ENCODE results near the gene PRKD1.
"Not testable (repeated sequence)": the region's sequence is repeated elsewhere in the genome, so short reads cannot be mapped to it uniquely, and the experiment has no call there.

The PRKD1 gene

GRCh38 chr14:29898470-29898869 lies 29.2 kb downstream of the PRKD1 start:
- no peak for DNase-seq

DNA sequence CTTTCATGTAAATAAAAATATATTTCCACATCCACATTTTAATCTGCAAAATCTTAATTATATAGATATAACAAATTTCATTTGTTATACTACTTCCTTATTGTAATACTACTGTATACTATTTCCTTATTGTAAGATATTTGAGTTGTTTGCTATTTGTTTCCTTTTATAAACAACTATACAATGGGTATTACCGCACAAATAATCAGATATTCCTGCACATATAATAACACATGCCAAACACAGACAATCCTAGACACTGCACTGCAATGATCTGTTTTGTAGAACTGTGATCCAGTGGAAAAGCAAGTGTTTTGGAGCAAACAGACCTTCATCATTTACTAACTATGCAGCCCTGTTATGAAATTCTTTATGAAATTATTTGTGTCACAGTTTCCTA lies 30.5 kb downstream of the PRKD1 start:
- DNase-seq = no peak

GRCh38 chr14:29896354-29896821 lies 31.3 kb downstream of the PRKD1 start:
- DNase-seq = no peak

DNA sequence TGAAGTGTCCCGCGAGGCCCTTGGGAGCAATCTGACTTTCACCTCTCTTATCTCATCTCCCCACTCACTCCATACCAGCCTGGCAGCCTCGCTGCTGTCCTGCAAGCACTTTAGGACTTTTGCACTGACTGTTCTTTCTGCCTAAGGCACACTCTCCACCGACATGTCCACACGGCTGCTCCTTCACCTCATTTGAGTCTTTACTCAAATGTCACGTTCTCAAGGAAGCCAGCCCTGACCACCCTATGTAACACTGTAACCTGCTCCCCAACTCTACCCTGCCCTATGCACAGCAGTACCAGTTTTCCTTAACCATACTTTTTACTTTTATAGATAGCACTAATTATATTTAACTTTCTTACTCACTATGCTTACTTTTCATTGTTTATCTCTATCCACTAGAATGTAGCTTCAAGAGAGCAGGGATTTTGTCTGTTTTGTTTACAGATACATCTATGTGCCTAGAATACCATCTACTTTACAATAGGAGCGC lies 32.0 kb downstream of the PRKD1 start:
- DNase-seq = no peak

DNA sequence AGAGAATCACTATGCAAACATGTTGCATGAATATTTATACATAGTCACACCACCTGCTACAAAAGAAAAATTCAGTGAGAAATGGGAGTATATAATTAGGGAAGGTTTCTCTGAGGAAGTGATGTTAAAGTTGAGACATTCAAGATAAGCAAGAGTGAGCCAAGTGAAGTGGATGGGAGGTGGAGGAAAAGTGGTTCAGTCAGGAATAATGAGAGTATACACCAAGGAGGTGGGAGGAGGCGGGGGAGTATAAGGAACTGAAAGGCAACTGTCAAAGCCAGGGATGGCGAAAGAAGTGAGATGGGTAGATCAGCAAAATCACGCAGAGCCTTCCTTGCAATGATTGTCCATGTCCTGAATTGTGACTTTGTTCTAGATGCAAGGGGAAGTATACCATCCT lies 33.7 kb downstream of the PRKD1 start:
- DNase-seq = no peak

- DNase-seq = no peak
Measured at GRCh38 chr14:29892327-29892726, 35.3 kb downstream of the PRKD1 start.

- DNase-seq = no peak
Measured at GRCh38 chr14:29885988-29886387, 41.7 kb downstream of the PRKD1 start.

DNA sequence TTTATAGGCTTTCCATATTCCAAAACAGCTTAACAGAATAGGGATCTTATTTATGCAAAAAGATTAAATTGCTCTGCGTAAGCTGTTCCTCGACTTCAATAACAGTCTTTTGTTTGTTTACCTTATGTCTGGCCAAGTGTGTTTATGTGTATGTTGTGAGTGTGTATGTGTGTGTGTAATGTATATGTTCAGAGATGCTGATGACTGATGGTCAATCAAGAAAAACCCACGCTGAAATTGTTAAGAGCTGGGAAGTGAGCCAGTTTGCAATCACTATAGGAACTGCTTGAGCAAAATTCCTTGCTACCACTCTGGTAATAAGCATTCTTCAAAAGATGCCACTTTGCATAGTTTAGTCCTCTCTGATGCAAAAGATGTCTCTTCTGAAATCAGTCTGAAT lies 59.6 kb downstream of the PRKD1 start:
- DNase-seq = no peak

GRCh38 chr14:29865299-29865698 lies 62.3 kb downstream of the PRKD1 start:
- DNase-seq = no peak

GRCh38 chr14:29861996-29862395 lies 65.7 kb downstream of the PRKD1 start:
- DNase-seq = no peak

- no peak for DNase-seq
Measured at GRCh38 chr14:29858299-29858698, 69.3 kb downstream of the PRKD1 start.

GRCh38 chr14:29857551-29857950 lies 70.1 kb downstream of the PRKD1 start:
- no peak for DNase-seq

DNA sequence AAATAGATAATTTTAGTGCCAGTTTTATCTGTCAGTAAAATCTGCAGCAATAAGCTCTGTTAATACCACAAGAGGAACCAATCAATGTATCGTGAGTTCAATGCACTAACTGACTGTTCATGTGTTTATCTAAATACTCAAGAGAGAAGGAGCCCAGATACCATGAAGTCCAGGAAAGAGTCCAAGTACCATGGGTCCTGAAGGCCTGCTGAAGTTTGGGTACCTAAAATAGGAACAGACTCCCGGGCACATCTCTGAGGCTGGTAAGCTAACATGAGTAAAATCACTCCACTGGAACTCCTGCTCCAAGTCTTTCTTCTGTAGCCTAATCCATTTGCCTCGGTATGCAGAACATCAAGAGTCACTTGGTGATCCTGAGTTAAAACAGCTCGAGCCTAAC lies 71.1 kb downstream of the PRKD1 start:
- DNase-seq = no peak

- DNase-seq = not testable (repeated sequence)
Measured at GRCh38 chr14:29853691-29854090, 74.0 kb downstream of the PRKD1 start.

GRCh38 chr14:29853272-29853671 lies 74.4 kb downstream of the PRKD1 start:
- no peak for DNase-seq

DNA sequence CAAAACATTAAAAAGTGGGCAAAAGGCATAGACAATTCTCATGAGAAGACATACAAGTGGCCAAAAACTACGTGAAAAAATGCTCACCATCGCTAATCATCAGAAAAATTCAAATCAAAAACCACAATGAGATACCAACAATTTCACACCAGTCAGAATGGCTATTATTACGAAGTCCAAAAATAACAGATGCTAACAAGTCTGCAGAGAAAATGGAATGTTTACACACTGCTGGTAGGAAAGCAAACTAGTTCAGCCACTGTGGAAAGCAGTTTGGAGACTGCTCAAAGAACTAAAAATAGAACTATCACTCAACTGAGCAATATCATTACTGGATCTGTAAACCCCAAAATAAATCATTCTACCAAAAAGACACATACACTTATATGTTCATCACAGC lies 76.2 kb downstream of the PRKD1 start:
- DNase-seq = no peak

GRCh38 chr14:29847056-29847380 lies 80.6 kb downstream of the PRKD1 start:
- DNase-seq = no peak

DNA sequence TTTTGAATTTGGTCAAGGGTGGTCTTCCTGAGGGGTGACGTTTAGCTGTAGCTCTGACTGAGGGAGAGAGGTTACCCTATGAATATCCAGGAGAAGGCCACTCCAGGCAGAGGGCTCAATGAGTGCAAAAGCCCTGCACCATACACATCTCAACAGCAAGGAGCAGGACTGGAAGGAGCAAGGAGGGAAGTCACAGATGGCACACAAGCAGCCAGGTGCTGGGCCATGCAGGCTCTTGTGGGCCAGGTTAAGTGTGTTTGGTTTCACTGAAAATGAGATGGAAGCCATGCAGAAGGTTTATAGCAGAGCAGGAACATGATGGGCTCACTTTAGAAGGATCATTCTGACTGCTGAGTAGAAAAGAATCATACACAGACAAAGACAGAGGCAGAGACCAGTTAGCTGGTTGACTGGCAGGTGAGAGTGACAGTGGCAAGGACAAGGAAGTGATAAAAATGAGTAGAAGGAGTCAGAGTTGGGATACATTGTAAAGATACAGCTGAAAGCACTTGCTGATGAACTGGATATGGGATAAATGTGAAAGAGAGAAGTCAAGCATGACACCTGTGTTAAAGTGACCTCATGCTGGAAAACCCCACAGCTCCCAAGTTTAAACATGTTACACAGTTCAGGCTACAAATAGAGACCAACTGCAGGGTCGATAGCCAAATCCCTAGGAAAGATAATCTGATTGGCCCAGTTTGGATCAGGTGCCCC lies 81.2 kb downstream of the PRKD1 start:
- no peak for DNase-seq

GRCh38 chr14:29843981-29844380 lies 83.7 kb downstream of the PRKD1 start:
- no peak for DNase-seq

DNA sequence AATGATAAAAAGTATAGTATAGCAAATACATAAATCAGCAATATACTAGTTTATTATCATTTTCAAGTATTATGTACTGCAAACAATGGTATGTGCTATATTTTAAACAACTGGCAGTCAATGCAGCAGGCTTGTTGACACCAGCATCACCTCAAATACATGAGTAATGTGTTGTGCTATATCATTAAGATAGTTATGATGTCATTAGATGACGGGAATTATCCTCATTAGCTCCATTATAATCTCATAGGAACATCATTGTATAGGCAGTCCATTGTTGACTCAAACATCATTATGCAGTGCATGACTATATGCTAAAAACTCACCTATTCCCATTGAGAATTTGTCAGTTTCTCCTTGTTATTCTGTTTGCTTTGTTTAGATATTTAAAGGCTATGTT lies 85.4 kb downstream of the PRKD1 start:
- DNase-seq = no peak

DNA sequence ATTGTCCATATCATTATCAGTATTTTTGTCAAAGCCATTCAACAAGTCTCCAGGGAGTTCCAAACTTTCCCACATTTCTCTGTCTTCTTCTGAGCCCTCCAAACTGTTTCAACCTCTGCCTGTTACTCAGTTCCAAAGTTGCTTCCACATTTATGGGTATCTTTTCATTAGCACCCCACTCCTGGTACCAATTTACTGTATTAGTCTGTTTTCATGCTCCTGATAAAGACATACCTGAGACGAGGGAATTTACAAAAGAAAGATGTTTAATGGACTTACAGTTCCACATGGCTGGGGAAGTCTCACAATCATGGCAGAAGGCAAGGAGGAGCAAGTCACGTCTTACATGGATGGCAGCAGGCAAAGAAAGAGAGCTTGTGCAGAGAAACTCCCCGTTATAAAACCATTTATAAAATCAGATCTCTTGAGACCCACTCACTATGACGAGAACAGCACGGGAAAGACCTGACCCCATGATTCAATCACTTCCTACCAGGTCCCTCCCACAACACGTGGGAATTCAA lies 87.2 kb downstream of the PRKD1 start:
- not testable (repeated sequence) for DNase-seq

GRCh38 chr14:29839691-29840090 lies 88.0 kb downstream of the PRKD1 start:
- not testable (repeated sequence) for DNase-seq

DNA sequence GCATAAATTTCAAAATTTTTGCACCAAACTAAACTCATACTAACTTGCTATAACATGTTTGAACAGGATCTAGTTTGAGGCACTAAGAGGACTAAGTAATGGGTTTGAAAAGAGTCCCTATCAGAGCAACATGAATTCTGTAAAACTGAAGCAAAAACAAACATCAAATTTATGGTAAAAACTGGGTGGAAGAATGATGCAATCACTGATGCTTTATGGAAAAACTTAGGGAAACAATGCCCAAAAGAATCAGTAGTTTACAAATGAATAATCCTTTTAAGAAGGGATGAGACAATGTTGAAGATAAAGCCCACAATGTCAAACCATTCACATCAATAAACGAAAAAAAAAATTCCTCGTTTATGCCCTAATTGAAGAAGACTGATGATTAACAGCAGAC lies 88.9 kb downstream of the PRKD1 start:
- DNase-seq = no peak

DNA sequence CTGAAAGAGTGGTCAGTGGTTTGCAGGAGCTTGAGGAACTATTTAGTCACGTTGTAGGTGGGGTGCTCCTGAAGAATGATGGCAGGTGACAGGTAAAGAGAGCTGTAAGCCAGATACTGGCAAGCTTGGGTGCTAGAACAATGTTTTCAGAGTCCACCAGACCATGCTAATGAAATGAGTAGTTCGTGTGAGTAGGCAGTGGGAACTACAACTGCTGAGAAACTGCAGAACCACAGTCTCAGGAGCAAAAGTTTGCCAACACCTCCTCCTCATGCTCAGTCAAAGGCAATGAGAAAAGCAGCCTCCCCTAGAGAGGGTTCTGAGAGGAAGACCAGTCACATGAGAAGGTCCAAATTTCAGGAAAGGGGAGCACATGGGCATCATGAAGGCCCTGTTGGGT lies 91.3 kb downstream of the PRKD1 start:
- no peak for DNase-seq

DNA sequence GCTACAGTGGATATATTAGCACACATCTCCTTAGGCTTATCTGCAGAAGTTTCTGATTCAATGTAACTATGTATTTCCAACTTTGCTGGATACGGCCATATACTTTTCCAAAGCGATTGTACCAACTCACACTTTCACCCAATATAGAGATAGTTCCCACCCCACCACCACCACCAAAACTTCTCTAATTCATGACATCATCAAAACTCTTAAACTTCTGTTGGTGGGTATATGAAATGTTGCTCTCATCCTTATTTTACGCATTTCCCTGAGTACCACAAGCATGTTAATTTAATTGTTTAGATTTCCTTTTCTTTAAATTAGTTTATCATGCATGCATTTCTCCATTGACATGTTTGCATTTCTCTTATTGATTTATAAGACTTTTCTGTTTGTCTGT lies 95.6 kb downstream of the PRKD1 start:
- DNase-seq = no peak
